ENCODE results near the gene MAP10.

The MAP10 gene

GRCh38 chr1:232837087-232837486, 31.9 kb downstream of the MAP10 start:
- Histone ChIP-seq H3K4me3 (ENCODE audit: low read length) (no peak overlapping the region), H3K27me3 (ENCODE audit: control insufficient read depth, insufficient read depth, low read length) (no peaks in the 10 kb centered on the region), H3K9me3 (ENCODE audit: control insufficient read depth, low read length) (no peaks in the 10 kb centered on the region), H3K9ac (ENCODE audit: low read length) (no peak overlapping the region), H3K36me3 (ENCODE audit: control insufficient read depth, insufficient read depth, low read length) (no peaks in the 10 kb centered on the region), H3K4me1 (ENCODE audit: control insufficient read depth, insufficient read depth, low read length) (no peaks in the 10 kb centered on the region)

- Histone ChIP-seq H3K27me3 (ENCODE audit: control insufficient read depth, insufficient read depth, low read length) (no peaks in the 10 kb centered on the region), H3K4me3 (ENCODE audit: low read length) (no peak overlapping the region), H3K9ac (ENCODE audit: low read length) (no peak overlapping the region), H3K9me3 (ENCODE audit: control insufficient read depth, low read length) (no peaks in the 10 kb centered on the region), H3K36me3 (ENCODE audit: control insufficient read depth, insufficient read depth, low read length) (no peaks in the 10 kb centered on the region), H3K4me1 (ENCODE audit: control insufficient read depth, insufficient read depth, low read length) (no peaks in the 10 kb centered on the region)
Observed at GRCh38 chr1:232841823-232842565, 36.8 kb downstream of the MAP10 start.

- Histone ChIP-seq H3K4me3 (ENCODE audit: low read length) (no peak overlapping the region), H3K27me3 (ENCODE audit: control insufficient read depth, insufficient read depth, low read length) (no peaks in the 10 kb centered on the region), H3K9me3 (ENCODE audit: control insufficient read depth, low read length) (no peaks in the 10 kb centered on the region), H3K4me1 (ENCODE audit: control insufficient read depth, insufficient read depth, low read length) (no peaks in the 10 kb centered on the region), H3K9ac (ENCODE audit: low read length) (no peak overlapping the region), H3K36me3 (ENCODE audit: control insufficient read depth, insufficient read depth, low read length) (no peaks in the 10 kb centered on the region)
Observed at GRCh38 chr1:232844791-232845190, 39.6 kb downstream of the MAP10 start.

- no peaks in the 10 kb centered on the region for H3K4me1 ChIP-seq (ENCODE audit: control insufficient read depth, insufficient read depth, low read length)
- no peak overlapping the region for H3K4me3 ChIP-seq (ENCODE audit: low read length)
- H3K36me3 ChIP-seq (ENCODE audit: control insufficient read depth, insufficient read depth, low read length): no peaks in the 10 kb centered on the region
- H3K9me3 ChIP-seq (ENCODE audit: control insufficient read depth, low read length): no peaks in the 10 kb centered on the region
- no peak overlapping the region for H3K9ac ChIP-seq (ENCODE audit: low read length)
- no peaks in the 10 kb centered on the region for H3K27me3 ChIP-seq (ENCODE audit: control insufficient read depth, insufficient read depth, low read length)
Observed at GRCh38 chr1:232845406-232845955, 40.3 kb downstream of the MAP10 start.

GRCh38 chr1:232851532-232851931, 46.3 kb downstream of the MAP10 start:
- H3K27me3 ChIP-seq (ENCODE audit: control insufficient read depth, insufficient read depth, low read length): no peaks in the 10 kb centered on the region
- no peak overlapping the region for H3K9ac ChIP-seq (ENCODE audit: low read length)
- H3K4me1 ChIP-seq (ENCODE audit: control insufficient read depth, insufficient read depth, low read length): no peaks in the 10 kb centered on the region
- no peaks in the 10 kb centered on the region for H3K9me3 ChIP-seq (ENCODE audit: control insufficient read depth, low read length)
- H3K36me3 ChIP-seq (ENCODE audit: control insufficient read depth, insufficient read depth, low read length): no peaks in the 10 kb centered on the region
- H3K4me3 ChIP-seq (ENCODE audit: low read length): no peak overlapping the region

GRCh38 chr1:232853994-232854797, 49.0 kb downstream of the MAP10 start:
- Histone ChIP-seq H3K27me3 (ENCODE audit: control insufficient read depth, insufficient read depth, low read length) (no peaks in the 10 kb centered on the region), H3K4me3 (ENCODE audit: low read length) (no peak overlapping the region), H3K9me3 (ENCODE audit: control insufficient read depth, low read length) (no peaks in the 10 kb centered on the region), H3K36me3 (ENCODE audit: control insufficient read depth, insufficient read depth, low read length) (no peaks in the 10 kb centered on the region), H3K4me1 (ENCODE audit: control insufficient read depth, insufficient read depth, low read length) (no peaks in the 10 kb centered on the region), H3K9ac (ENCODE audit: low read length) (no peak overlapping the region)

GRCh38 chr1:232854798-232855159, 49.6 kb downstream of the MAP10 start:
- no peak overlapping the region for H3K9ac ChIP-seq (ENCODE audit: low read length)
- H3K36me3 ChIP-seq (ENCODE audit: control insufficient read depth, insufficient read depth, low read length): no peaks in the 10 kb centered on the region
- no peaks in the 10 kb centered on the region for H3K9me3 ChIP-seq (ENCODE audit: control insufficient read depth, low read length)
- no peaks in the 10 kb centered on the region for H3K4me1 ChIP-seq (ENCODE audit: control insufficient read depth, insufficient read depth, low read length)
- no peak overlapping the region for H3K4me3 ChIP-seq (ENCODE audit: low read length)
- no peaks in the 10 kb centered on the region for H3K27me3 ChIP-seq (ENCODE audit: control insufficient read depth, insufficient read depth, low read length)

GRCh38 chr1:232856541-232856940, 51.3 kb downstream of the MAP10 start:
- Histone ChIP-seq H3K9ac (ENCODE audit: low read length) (no peak overlapping the region), H3K4me3 (ENCODE audit: low read length) (no peak overlapping the region), H3K9me3 (ENCODE audit: control insufficient read depth, low read length) (no peaks in the 10 kb centered on the region), H3K4me1 (ENCODE audit: control insufficient read depth, insufficient read depth, low read length) (no peaks in the 10 kb centered on the region), H3K27me3 (ENCODE audit: control insufficient read depth, insufficient read depth, low read length) (no peaks in the 10 kb centered on the region), H3K36me3 (ENCODE audit: control insufficient read depth, insufficient read depth, low read length) (no peaks in the 10 kb centered on the region)

All from mucosa of stomach (tissue), 1 donor.